Stimulated activated memory B cell treated with anti-CD40 and anti-IgM and Interleukin-4, amounts not matched to agents 10 μg/mL and 1 μg/mL and 100 μg/mL, for 72 hours (primary cell): Measurements from ENCODE around the gene NWD2.

Source experiments
- ATAC-seq: fragments of 150-1000 bp; cut with Tn5 transposase; 2 replicates; pipeline ENCODE4 v1.10.0; 2021
- H3K27ac Mint-ChIP-seq: one replicate; pipeline ENCODE4 v1.8.0; 2022; ENCODE audit warnings: mild to moderate bottlenecking, mixed read lengths
- H3K27me3 Mint-ChIP-seq: one replicate; pipeline ENCODE4 v1.8.0; 2022; ENCODE audit warnings: mixed read lengths
- H3K36me3 Mint-ChIP-seq: one replicate; pipeline ENCODE4 v1.8.0; 2022; ENCODE audit warnings: mixed read lengths
- H3K4me1 Mint-ChIP-seq: one replicate; pipeline ENCODE4 v1.8.0; 2022; ENCODE audit warnings: mixed read lengths
- H3K4me3 Mint-ChIP-seq: one replicate; pipeline ENCODE4 v1.8.0; 2022; ENCODE audit warnings: mild to moderate bottlenecking, moderate library complexity, mixed read lengths
- H3K9me3 Mint-ChIP-seq: one replicate; pipeline ENCODE4 v1.8.0; 2022; ENCODE audit warnings: mixed read lengths

The NWD2 gene

GRCh38 chr4:37473807-37474206 is 229.3 kb downstream of the NWD2 start:
- peaks cover 26% of the 10 kb centered on the region for H3K27me3 Mint-ChIP-seq

GRCh38 chr4:37475087-37475486 is 230.5 kb downstream of the NWD2 start:
- H3K27me3 Mint-ChIP-seq = peaks cover 39% of the 10 kb centered on the region
- no peak overlapping the region for H3K4me3 Mint-ChIP-seq
- no peaks in the 10 kb centered on the region for H3K36me3 Mint-ChIP-seq
- H3K9me3 Mint-ChIP-seq = peaks cover 2% of the 10 kb centered on the region
- no peak overlapping the region for H3K27ac Mint-ChIP-seq
- ATAC-seq = no peak
- H3K4me1 Mint-ChIP-seq = no peaks in the 10 kb centered on the region

More at GRCh38 chr4:37473807-37474206, 229.3 kb downstream of the NWD2 start:
- ATAC-seq = no peak
- H3K4me3 Mint-ChIP-seq = no peak overlapping the region
- H3K9me3 Mint-ChIP-seq = peaks cover 2% of the 10 kb centered on the region
- H3K36me3 Mint-ChIP-seq = no peaks in the 10 kb centered on the region
- H3K27ac Mint-ChIP-seq = no peak overlapping the region
- no peaks in the 10 kb centered on the region for H3K4me1 Mint-ChIP-seq

GRCh38 chr4:37475776-37476175 is 231.2 kb downstream of the NWD2 start:
- no peak overlapping the region for H3K27ac Mint-ChIP-seq
- H3K27me3 Mint-ChIP-seq = peaks cover 45% of the 10 kb centered on the region
- peaks cover 2% of the 10 kb centered on the region for H3K9me3 Mint-ChIP-seq
- no peaks in the 10 kb centered on the region for H3K36me3 Mint-ChIP-seq
- H3K4me3 Mint-ChIP-seq = no peak overlapping the region
- H3K4me1 Mint-ChIP-seq = no peaks in the 10 kb centered on the region
- no peak for ATAC-seq

GRCh38 chr4:37476256-37476655 is 231.7 kb downstream of the NWD2 start:
- peaks cover 2% of the 10 kb centered on the region for H3K9me3 Mint-ChIP-seq
- H3K36me3 Mint-ChIP-seq = no peaks in the 10 kb centered on the region
- peaks cover 46% of the 10 kb centered on the region for H3K27me3 Mint-ChIP-seq
- no peak overlapping the region for H3K27ac Mint-ChIP-seq
- H3K4me1 Mint-ChIP-seq = no peaks in the 10 kb centered on the region
- H3K4me3 Mint-ChIP-seq = no peak overlapping the region
- ATAC-seq = no peak

- Mint-ChIP-seq H3K4me1 (peaks cover 2% of the 10 kb centered on the region), H3K27me3 (peaks cover 49% of the 10 kb centered on the region), H3K4me3 (no peak overlapping the region), H3K27ac (no peak overlapping the region), H3K36me3 (peaks cover under 1% of the 10 kb centered on the region), H3K9me3 (peaks cover 2% of the 10 kb centered on the region)
- ATAC-seq = no peak
Observed at GRCh38 chr4:37476691-37477090, 232.1 kb downstream of the NWD2 start.

- no peak for ATAC-seq
- no peak overlapping the region for H3K4me3 Mint-ChIP-seq
- H3K4me1 Mint-ChIP-seq = peaks cover 6% of the 10 kb centered on the region
- peaks cover 5% of the 10 kb centered on the region for H3K36me3 Mint-ChIP-seq
- H3K9me3 Mint-ChIP-seq = peaks cover 6% of the 10 kb centered on the region
- H3K27me3 Mint-ChIP-seq = peaks cover 53% of the 10 kb centered on the region
- no peak overlapping the region for H3K27ac Mint-ChIP-seq
Observed at GRCh38 chr4:37477126-37477525, 232.6 kb downstream of the NWD2 start.

- H3K27me3 Mint-ChIP-seq = peaks cover 45% of the 10 kb centered on the region
- H3K9me3 Mint-ChIP-seq = peaks cover 6% of the 10 kb centered on the region
- ATAC-seq = no peak
- no peak overlapping the region for H3K4me3 Mint-ChIP-seq
- no peak overlapping the region for H3K27ac Mint-ChIP-seq
- peaks cover 6% of the 10 kb centered on the region for H3K4me1 Mint-ChIP-seq
- peaks cover 5% of the 10 kb centered on the region for H3K36me3 Mint-ChIP-seq
Observed at GRCh38 chr4:37478151-37478550, 233.6 kb downstream of the NWD2 start.

GRCh38 chr4:37480509-37480908 is 236.0 kb downstream of the NWD2 start:
- Mint-ChIP-seq H3K4me3 (no peak overlapping the region), H3K4me1 (peaks cover 6% of the 10 kb centered on the region), H3K9me3 (peaks cover 6% of the 10 kb centered on the region), H3K27ac (no peak overlapping the region), H3K27me3 (peaks cover 45% of the 10 kb centered on the region), H3K36me3 (peaks cover 5% of the 10 kb centered on the region)
- no peak for ATAC-seq

GRCh38 chr4:37481547-37482122 is 237.1 kb downstream of the NWD2 start:
- H3K27me3 Mint-ChIP-seq = peaks cover 45% of the 10 kb centered on the region
- ATAC-seq = no peak
- no peak overlapping the region for H3K4me3 Mint-ChIP-seq
- no peak overlapping the region for H3K27ac Mint-ChIP-seq
- peaks cover 5% of the 10 kb centered on the region for H3K36me3 Mint-ChIP-seq
- H3K9me3 Mint-ChIP-seq = peaks cover 6% of the 10 kb centered on the region
- H3K4me1 Mint-ChIP-seq = peaks cover 6% of the 10 kb centered on the region

GRCh38 chr4:37482236-37482913 is 237.8 kb downstream of the NWD2 start:
- H3K9me3 Mint-ChIP-seq = peaks cover 4% of the 10 kb centered on the region
- H3K4me3 Mint-ChIP-seq = no peak overlapping the region
- ATAC-seq = no peak
- H3K36me3 Mint-ChIP-seq = peaks cover 5% of the 10 kb centered on the region
- H3K27ac Mint-ChIP-seq = no peak overlapping the region
- H3K27me3 Mint-ChIP-seq = peaks cover 38% of the 10 kb centered on the region
- peaks cover 6% of the 10 kb centered on the region for H3K4me1 Mint-ChIP-seq

GRCh38 chr4:37483610-37484009 is 239.1 kb downstream of the NWD2 start:
- Mint-ChIP-seq H3K27ac (no peak overlapping the region), H3K36me3 (peaks cover 5% of the 10 kb centered on the region), H3K4me3 (no peak overlapping the region), H3K27me3 (peaks cover 31% of the 10 kb centered on the region), H3K9me3 (peaks cover 4% of the 10 kb centered on the region), H3K4me1 (peaks cover 6% of the 10 kb centered on the region)
- ATAC-seq = no peak

GRCh38 chr4:37486166-37486565 is 241.6 kb downstream of the NWD2 start:
- ATAC-seq = no peak
- Mint-ChIP-seq H3K27me3 (peaks cover 8% of the 10 kb centered on the region), H3K4me1 (peaks cover 6% of the 10 kb centered on the region), H3K27ac (no peak overlapping the region), H3K4me3 (no peak overlapping the region), H3K9me3 (peaks cover 4% of the 10 kb centered on the region), H3K36me3 (peaks cover 5% of the 10 kb centered on the region)

- H3K27me3 Mint-ChIP-seq = no peaks in the 10 kb centered on the region
- no peak for ATAC-seq
- H3K4me3 Mint-ChIP-seq = no peak overlapping the region
Observed at GRCh38 chr4:37487668-37488067, 243.1 kb downstream of the NWD2 start.

GRCh38 chr4:37489697-37490096 is 245.2 kb downstream of the NWD2 start:
- Mint-ChIP-seq H3K27me3 (no peaks in the 10 kb centered on the region), H3K27ac (no peak overlapping the region), H3K9me3 (no peaks in the 10 kb centered on the region), H3K4me1 (no peaks in the 10 kb centered on the region), H3K4me3 (no peak overlapping the region), H3K36me3 (no peaks in the 10 kb centered on the region)
- ATAC-seq = no peak

More at GRCh38 chr4:37487668-37488067, 243.1 kb downstream of the NWD2 start:
- Mint-ChIP-seq H3K27ac (no peak overlapping the region), H3K4me1 (no peaks in the 10 kb centered on the region), H3K36me3 (no peaks in the 10 kb centered on the region), H3K9me3 (no peaks in the 10 kb centered on the region)

- H3K36me3 Mint-ChIP-seq = no peaks in the 10 kb centered on the region
- H3K27ac Mint-ChIP-seq = no peak overlapping the region
- H3K9me3 Mint-ChIP-seq = no peaks in the 10 kb centered on the region
- no peaks in the 10 kb centered on the region for H3K27me3 Mint-ChIP-seq
- no peak for ATAC-seq
- no peak overlapping the region for H3K4me3 Mint-ChIP-seq
- no peaks in the 10 kb centered on the region for H3K4me1 Mint-ChIP-seq
Observed at GRCh38 chr4:37490391-37491347, 246.1 kb downstream of the NWD2 start.
